Colonic mucosa (tissue), 4 donors: ENCODE measurements around the gene NUP98. TPM values are rescaled to one million over a fixed set of nuclear protein-coding genes. Genes with fewer than 3 reads are reported as not detected.

Experiments
- DNase-seq: peaks from one replicate; pipeline ENCODE4 v3.0.0-alpha.2; 2020
- H3K27ac ChIP-seq: fragments of 200-600 bp; one replicate; pipeline ENCODE4 v1.8.0; 2021
- H3K27me3 ChIP-seq: fragments of 200-600 bp; one replicate; pipeline ENCODE4 v1.8.0; 2021
- H3K36me3 ChIP-seq: fragments of 200-600 bp; one replicate; pipeline ENCODE4 v1.8.0; 2021
- H3K4me1 ChIP-seq: fragments of 200-600 bp; one replicate; pipeline ENCODE4 v1.8.0; 2021; ENCODE audit warnings: mild to moderate bottlenecking
- H3K4me3 ChIP-seq: fragments of 200-600 bp; one replicate; pipeline ENCODE4 v1.8.0; 2021
- H3K9ac ChIP-seq, 2 donors: one replicate each; pipeline ENCODE4 v1.7.0; 2013; ENCODE audit warnings: control low read depth in 2 of 2, low read depth in 2 of 2, low read length in 2 of 2
- H3K9me3 ChIP-seq: fragments of 200-600 bp; one replicate; pipeline ENCODE4 v1.8.0; 2021
- CTCF ChIP-seq: fragments of 200-600 bp; IDR thresholded peaks from one replicate; pipeline ENCODE4 v1.8.0; 2022; ENCODE audit warnings: antibody characterized with exemption, mild to moderate bottlenecking
- intact Hi-C: fragments of 100-400 bp; cut with DNase I; formaldehyde crosslinking; loops from one replicate; pipeline ENCODE4 v1.14.1; 2022
- total RNA-seq, 2 donors: library from RNA; stranded (reverse); fragmentation: NEBNext Ultra II Directional in 1 of 2; extraction: Animal tissue kit (Norgen Biotek cat#: 25700) in 1 of 2; gene quantifications; one replicate each; pipeline ENCODE4 v1.2.1, GENCODE V29; 2021
- donor health status: healthy.
- donor health status: DM: no; HTN: no; CAD: no.
- donor health status: DM: no; HTN: no; CAD: no.

NUP98 gene
- total RNA-seq, 2 donors from 2014 or later, result 59.2 to 76.7 TPM

- Histone ChIP-seq H3K4me3 (no peak overlapping the region), H3K9ac (no peak overlapping the region), H3K4me1 (no peaks in the 10 kb centered on the region), H3K36me3 (peaks cover under 1% of the 10 kb centered on the region), H3K27ac (no peak overlapping the region), H3K9me3 (no peaks in the 10 kb centered on the region), H3K27me3 (no peaks in the 10 kb centered on the region)
- no peak for TF ChIP-seq CTCF
- DNase-seq, result no peak
- intact Hi-C loops, result no loop called here
Observed at GRCh38 chr11:3745161-3745560, 52.2 kb downstream of the NUP98 start.

GRCh38 chr11:3738723-3739122, 58.6 kb downstream of the NUP98 start:
- H3K4me3 ChIP-seq, result no peak overlapping the region
- intact Hi-C loops, result no loop called here
- no peaks in the 10 kb centered on the region for H3K9me3 ChIP-seq
- no peaks in the 10 kb centered on the region for H3K4me1 ChIP-seq
- peaks cover 4% of the 10 kb centered on the region for H3K36me3 ChIP-seq
- no peak overlapping the region for H3K9ac ChIP-seq
- H3K27ac ChIP-seq, result no peak overlapping the region
- H3K27me3 ChIP-seq, result no peaks in the 10 kb centered on the region
- TF ChIP-seq CTCF, result no peak
- DNase-seq, result no peak

GRCh38 chr11:3738241-3738640, 59.1 kb downstream of the NUP98 start:
- intact Hi-C loops, result no loop called here
- H3K4me1 ChIP-seq, result no peaks in the 10 kb centered on the region
- no peak overlapping the region for H3K4me3 ChIP-seq
- H3K27ac ChIP-seq, result no peak overlapping the region
- no peaks in the 10 kb centered on the region for H3K9me3 ChIP-seq
- H3K9ac ChIP-seq, result no peak overlapping the region
- TF ChIP-seq CTCF, result no peak
- no peaks in the 10 kb centered on the region for H3K27me3 ChIP-seq
- no peak for DNase-seq
- H3K36me3 ChIP-seq, result peaks cover 4% of the 10 kb centered on the region

GRCh38 chr11:3737386-3737933, 59.9 kb downstream of the NUP98 start:
- Histone ChIP-seq H3K9ac (no peak overlapping the region), H3K4me3 (no peak overlapping the region), H3K4me1 (no peaks in the 10 kb centered on the region), H3K27me3 (no peaks in the 10 kb centered on the region), H3K36me3 (peaks cover 4% of the 10 kb centered on the region), H3K9me3 (no peaks in the 10 kb centered on the region), H3K27ac (no peak overlapping the region)
- TF ChIP-seq CTCF, result no peak
- intact Hi-C loops, result no loop called here
- DNase-seq, result no peak

GRCh38 chr11:3736816-3737215, 60.5 kb downstream of the NUP98 start:
- H3K9ac ChIP-seq, result no peak overlapping the region

More at GRCh38 chr11:3736816-3737215, 60.5 kb downstream of the NUP98 start:
- H3K4me1 ChIP-seq, result no peaks in the 10 kb centered on the region
- intact Hi-C loops, result no loop called here
- H3K4me3 ChIP-seq, result no peak overlapping the region
- TF ChIP-seq CTCF, result no peak
- no peak for DNase-seq
- H3K9me3 ChIP-seq, result no peaks in the 10 kb centered on the region
- no peak overlapping the region for H3K27ac ChIP-seq
- H3K36me3 ChIP-seq, result peaks cover 4% of the 10 kb centered on the region
- no peaks in the 10 kb centered on the region for H3K27me3 ChIP-seq
